HEK293T (cell line): ENCODE measurements around the gene PKLR.
A peak's percentile ranks its signal among the peaks of the same experiment; 100 is the strongest.

Experiments used
- CTCF ChIA-PET: fragments of 350-600 bp; formaldehyde crosslinking; extraction: SDS; loops from one replicate; lab custom pipeline; 2021; ENCODE audit warnings: antibody characterized with exemption, inconsistent platforms; lab: Yijun Ruan, JAX
- POLR2A ChIA-PET: fragments of 350-600 bp; formaldehyde crosslinking; extraction: SDS; loops from one replicate; lab custom pipeline; 2020; ENCODE audit warnings: antibody characterized with exemption, inconsistent platforms; lab: Yijun Ruan, JAX
- DNase-seq: peaks from one replicate; pipeline ENCODE4 v3.0.0; 2012; ENCODE audit warnings: mixed read lengths; ENCODE audit errors: extremely low spot score
- ARNT ChIP-seq: fragments of 450-650 bp; IDR thresholded peaks from 2 replicates; pipeline ENCODE4 v1.6.1; 2017; ENCODE audit warnings: mild to moderate bottlenecking
- BHLHE40 ChIP-seq: fragments of 450-650 bp; IDR thresholded peaks from 2 replicates; pipeline ENCODE4 v1.6.1; 2016; ENCODE audit warnings: mild to moderate bottlenecking, moderate library complexity, borderline replicate concordance
- CTBP1 ChIP-seq: fragments of 450-650 bp; IDR thresholded peaks from 2 replicates; pipeline ENCODE4 v1.6.1; 2016; ENCODE audit warnings: borderline replicate concordance
- ELF4 ChIP-seq: fragments of 450-650 bp; IDR thresholded peaks from 2 replicates; pipeline ENCODE4 v1.6.1; 2017; ENCODE audit warnings: antibody characterized with exemption
- FOXA1 ChIP-seq: fragments of 450-650 bp; IDR thresholded peaks from 2 replicates; pipeline ENCODE4 v1.6.1; 2016; ENCODE audit warnings: mild to moderate bottlenecking
- FOXK2 ChIP-seq: fragments of 450-650 bp; IDR thresholded peaks from 2 replicates; pipeline ENCODE4 v1.6.1; 2016; ENCODE audit warnings: mild to moderate bottlenecking
- FOXM1 ChIP-seq: fragments of 450-650 bp; IDR thresholded peaks from 2 replicates; pipeline ENCODE4 v1.6.1; 2017; ENCODE audit warnings: mild to moderate bottlenecking, borderline replicate concordance
- HDGF ChIP-seq: fragments of 450-650 bp; IDR thresholded peaks from 2 replicates; pipeline ENCODE4 v1.6.1; 2017; ENCODE audit warnings: antibody characterized with exemption, borderline replicate concordance
- L3MBTL2 ChIP-seq: fragments of 450-650 bp; conservative IDR thresholded peaks from 2 replicates; pipeline ENCODE4 v1.6.1; 2016; ENCODE audit warnings: mild to moderate bottlenecking
- LEF1 ChIP-seq: fragments of 450-650 bp; IDR thresholded peaks from 2 replicates; pipeline ENCODE4 v1.6.1; 2017; ENCODE audit warnings: mild to moderate bottlenecking, borderline replicate concordance
- NFRKB ChIP-seq: fragments of 450-650 bp; IDR thresholded peaks from 2 replicates; pipeline ENCODE4 v1.6.1; 2016; ENCODE audit warnings: mild to moderate bottlenecking, moderate library complexity
- PKNOX1 ChIP-seq: fragments of 450-650 bp; IDR thresholded peaks from 2 replicates; pipeline ENCODE4 v1.6.1; 2016
- SP1 ChIP-seq: fragments of 450-650 bp; IDR thresholded peaks from 2 replicates; pipeline ENCODE4 v1.6.1; 2017
- SUZ12 ChIP-seq: fragments of 450-650 bp; IDR thresholded peaks from 2 replicates; pipeline ENCODE4 v1.6.1; 2016; ENCODE audit warnings: mild to moderate bottlenecking
- TARDBP ChIP-seq: fragments of 450-650 bp; IDR thresholded peaks from 2 replicates; pipeline ENCODE4 v1.6.1; 2016
- ZNF384 ChIP-seq: fragments of 450-650 bp; IDR thresholded peaks from 2 replicates; pipeline ENCODE4 v1.6.1; 2016

Gene PKLR

DNA sequence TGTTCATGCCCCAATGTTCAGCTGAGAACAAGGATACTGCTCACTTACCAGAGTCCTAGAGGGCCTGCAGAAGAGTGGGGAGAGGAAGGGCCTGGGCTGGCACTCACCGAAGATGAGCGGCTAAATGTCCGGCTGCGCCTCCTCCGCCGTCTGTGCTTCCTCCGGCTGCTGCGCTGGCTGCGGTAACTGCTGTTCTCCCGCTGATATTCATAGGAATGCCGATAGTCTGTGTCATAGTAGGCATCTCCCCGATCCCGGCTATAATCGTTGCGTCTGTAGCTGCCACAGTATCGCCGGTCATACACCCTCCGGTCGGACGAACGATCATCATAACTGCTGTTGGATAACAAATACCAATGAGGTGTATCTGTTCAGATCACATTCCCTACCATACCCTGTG is 31.9 kb downstream of the PKLR start:
- TF ChIP-seq TARDBP, result no peak
- no peak for TF ChIP-seq NFRKB
- no peak for TF ChIP-seq PKNOX1
- TF ChIP-seq FOXM1, result no peak
- no peak for TF ChIP-seq L3MBTL2
- no peak for TF ChIP-seq ELF4
- no peak for TF ChIP-seq SP1
- no peak for TF ChIP-seq ARNT
- no peak for TF ChIP-seq FOXA1
- no peak for TF ChIP-seq BHLHE40
- no peak for TF ChIP-seq FOXK2
- no peak for TF ChIP-seq CTBP1
- TF ChIP-seq LEF1, result no peak
- TF ChIP-seq HDGF, result no peak
- no peak for TF ChIP-seq SUZ12
- no peak for TF ChIP-seq ZNF384
- POLR2A ChIA-PET, result no interaction called here
- no peak for DNase-seq
- CTCF ChIA-PET, result no interaction called here

- no peak for DNase-seq
- ChIA-PET POLR2A (no interaction called here), CTCF (no interaction called here)
- TF ChIP-seq SUZ12 (no peak), CTBP1 (no peak), SP1 (no peak)
Measured at GRCh38 chr1:155268630-155269029, 32.6 kb downstream of the PKLR start.

- no peak for TF ChIP-seq HDGF
- no peak for TF ChIP-seq ARNT
- TF ChIP-seq FOXM1, result no peak
- no peak for TF ChIP-seq LEF1
- no peak for TF ChIP-seq L3MBTL2
- TF ChIP-seq BHLHE40, result no peak
- TF ChIP-seq ELF4, result no peak
- no peak for TF ChIP-seq CTBP1
- no peak for TF ChIP-seq ZNF384
- TF ChIP-seq NFRKB, result no peak
- no peak for TF ChIP-seq SUZ12
- TF ChIP-seq TARDBP, result no peak
- no peak for TF ChIP-seq FOXA1
- no peak for TF ChIP-seq SP1
- no peak for TF ChIP-seq PKNOX1
- no peak for TF ChIP-seq FOXK2
- ChIA-PET CTCF (interaction anchor here (0.9 kb wide), 1 partner anchor 9 kb away, joined by 3 read pairs; no protein-coding TSS in a partner anchor), POLR2A (interaction anchor here (0.7 to 4.2 kb wide), 5 partner anchors 11 to 58 kb away, joined by 3 to 25 read pairs (median 11); partner anchors contain the start of gene ENTREP3)
- DNase-seq, result no peak
Measured at GRCh38 chr1:155267373-155267772, 33.9 kb downstream of the PKLR start.

DNA sequence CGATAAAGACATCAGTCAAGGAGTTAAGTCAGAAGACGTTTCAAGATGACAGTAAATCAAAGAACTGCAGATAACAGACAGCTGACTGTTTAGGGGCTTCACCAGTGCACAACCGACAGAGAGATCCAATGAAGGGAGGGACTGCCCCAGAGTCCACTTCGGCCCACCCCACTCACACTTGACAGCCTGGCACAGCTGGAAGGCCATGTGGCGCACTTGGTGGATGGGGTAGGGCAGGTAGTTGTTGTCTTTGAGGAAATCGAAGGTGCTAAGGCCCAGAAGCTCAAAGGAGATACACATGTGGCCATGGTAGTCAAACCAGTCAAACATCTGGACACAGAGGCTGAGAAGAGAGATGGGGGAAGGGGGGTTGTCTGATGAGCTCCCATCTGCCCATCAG is 34.7 kb downstream of the PKLR start:
- POLR2A ChIA-PET, result interaction anchor here (1.0 to 4.2 kb wide), 7 partner anchors 10 to 57 kb away, joined by 4 to 25 read pairs (median 9); partner anchors contain the start of genes ENTREP3 and HCN3
- DNase-seq, result no peak
- no peak for TF ChIP-seq L3MBTL2
- no peak for TF ChIP-seq FOXA1
- TF ChIP-seq ZNF384, result no peak
- TF ChIP-seq ARNT, result no peak
- TF ChIP-seq LEF1, result no peak
- no peak for TF ChIP-seq NFRKB
- no peak for TF ChIP-seq SUZ12
- no peak for TF ChIP-seq SP1
- TF ChIP-seq BHLHE40, result no peak
- no peak for TF ChIP-seq FOXK2
- no peak for TF ChIP-seq TARDBP
- no peak for TF ChIP-seq ELF4
- TF ChIP-seq PKNOX1, result no peak; the same call in 1 of the 2 replicates
- CTCF ChIA-PET, result interaction anchor here (0.7 to 1.6 kb wide), 3 partner anchors 10 to 712 kb away, joined by 3 to 11 read pairs (median 3); partner anchors contain the start of gene ARHGEF2

DNA sequence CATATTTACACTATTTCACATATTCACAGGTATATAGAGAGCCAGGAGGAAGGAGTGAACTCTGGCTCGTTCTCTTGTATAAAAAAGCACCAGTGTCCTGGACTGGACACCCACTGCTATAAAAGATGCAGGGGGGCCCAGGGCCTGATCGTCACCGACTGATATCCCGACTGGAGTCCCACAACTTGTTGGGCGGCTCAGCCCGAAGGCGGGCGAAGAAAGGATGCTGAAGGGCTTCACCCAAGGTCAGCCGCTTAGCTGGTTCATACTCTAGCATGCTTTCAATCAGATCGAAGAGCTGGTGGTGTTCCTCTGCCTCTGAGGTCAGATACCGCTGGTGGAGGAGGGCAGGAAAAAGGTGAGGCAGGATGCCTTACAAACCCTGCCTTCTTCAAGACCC is 38.2 kb downstream of the PKLR start:
- CTCF ChIA-PET, result interaction anchor here (0.7 to 2.1 kb wide), 2 partner anchors 12 to 70 kb away, joined by 4 to 10 read pairs; no protein-coding TSS in a partner anchor
- POLR2A ChIA-PET, result interaction anchor here (0.9 to 2.9 kb wide), 4 partner anchors 10 to 59 kb away, joined by 5 to 27 read pairs (median 8); partner anchors contain the start of gene CLK2
- TF ChIP-seq ZNF384 (no peak), ELF4 (no peak)
- no peak for DNase-seq

GRCh38 chr1:155261852-155262673 is 39.2 kb downstream of the PKLR start, which contains the start of gene SCAMP3:
Gene SCAMP3 (minus strand): TSS chr1:155262360. CDS start chr1:155262151, 209 bp downstream.
- ChIA-PET CTCF (interaction anchor here (0.5 to 1.8 kb wide), 3 partner anchors 12 to 464 kb away, joined by 3 to 5 read pairs (median 4); no protein-coding TSS in a partner anchor), POLR2A (interaction anchor here (0.6 to 2.9 kb wide), 13 partner anchors 10 to 89 kb away, joined by 3 to 37 read pairs (median 3); partner anchors contain the start of genes CLK2, FDPS, KRTCAP2 and PKLR)
- DNase-seq, result peak; percentile 98
- TF ChIP-seq CTBP1, result no peak
- peak; percentile 67 for TF ChIP-seq L3MBTL2
- TF ChIP-seq ZNF384, result no peak
- no peak for TF ChIP-seq SP1
- TF ChIP-seq ELF4, result peak; percentile 84; the same call in 1 of the 2 replicates
- no peak for TF ChIP-seq LEF1
